Hepatocyte (in vitro differentiated cells): ENCODE measurements around the gene RUNX1. TPM values are rescaled to one million over a fixed set of nuclear protein-coding genes. Genes with fewer than 3 reads are reported as not detected.

Experiments
- DNase-seq: peaks from one replicate; pipeline ENCODE4 v3.0.0-alpha.2; 2016; ENCODE audit warnings: low spot score
- H2AFZ ChIP-seq: fragments of 200-600 bp; sonication (generic); 2 replicates; pipeline ENCODE4 v1.6.0; 2016; ENCODE audit warnings: antibody characterized with exemption, mild to moderate bottlenecking
- H3K27ac ChIP-seq: fragments of 200-600 bp; sonication (generic); 2 replicates; pipeline ENCODE4 v1.5.1; 2016; ENCODE audit warnings: mild to moderate bottlenecking
- H3K27me3 ChIP-seq: fragments of 200-600 bp; sonication (generic); 2 replicates; pipeline ENCODE4 v1.6.1; 2016
- H3K36me3 ChIP-seq: fragments of 200-600 bp; sonication (generic); replicated peaks from 2 replicates; pipeline ENCODE4 v1.5.1; 2016; ENCODE audit warnings: low read depth; ENCODE audit not compliant: insufficient read depth
- H3K4me1 ChIP-seq: fragments of 200-600 bp; sonication (generic); 2 replicates; pipeline ENCODE4 v1.5.1; 2016; ENCODE audit warnings: mild to moderate bottlenecking, moderate library complexity; ENCODE audit not compliant: insufficient read depth
- H3K4me2 ChIP-seq: fragments of 200-600 bp; sonication (generic); 2 replicates; pipeline ENCODE4 v1.6.0; 2016
- H3K4me3 ChIP-seq: fragments of 200-600 bp; sonication (generic); 2 replicates; pipeline ENCODE4 v1.5.1; 2016; ENCODE audit warnings: mild to moderate bottlenecking
- H3K79me2 ChIP-seq: fragments of 200-600 bp; sonication (generic); 2 replicates; pipeline ENCODE4 v1.6.0; 2017; ENCODE audit warnings: mild to moderate bottlenecking
- H3K9me2 ChIP-seq: fragments of 200-600 bp; sonication (generic); replicated peaks from 2 replicates; pipeline ENCODE4 v1.6.0; 2017; ENCODE audit warnings: mild to moderate bottlenecking; ENCODE audit not compliant: insufficient read depth
- H3K9me3 ChIP-seq: fragments of 200-600 bp; sonication (generic); 2 replicates; pipeline ENCODE4 v1.5.1; 2016; ENCODE audit warnings: low read depth, mild to moderate bottlenecking
- H4K20me1 ChIP-seq: fragments of 200-600 bp; sonication (generic); 2 replicates; pipeline ENCODE4 v1.6.0; 2016; ENCODE audit warnings: mild to moderate bottlenecking; ENCODE audit not compliant: insufficient read depth, poor library complexity, severe bottlenecking
- CTCF ChIP-seq: fragments of 200-600 bp; sonication (generic); IDR thresholded peaks from 2 replicates; pipeline ENCODE4 v1.5.1; 2016; ENCODE audit warnings: antibody characterized with exemption, mild to moderate bottlenecking; ENCODE audit not compliant: poor library complexity
- EZH2 ChIP-seq: fragments of 200-600 bp; sonication (generic); IDR thresholded peaks from 2 replicates; pipeline ENCODE4 v1.6.1; 2016; ENCODE audit warnings: antibody characterized with exemption, mild to moderate bottlenecking, borderline replicate concordance
- EZH2phosphoT487 ChIP-seq: fragments of 200-600 bp; sonication (generic); IDR thresholded peaks from one replicate; pipeline ENCODE4 v1.6.1; 2018; ENCODE audit warnings: antibody characterized with exemption, mild to moderate bottlenecking, low read depth, moderate library complexity; ENCODE audit not compliant: unreplicated experiment, severe bottlenecking
- WGBS: methylation state at CpG from one replicate; pipeline ENCODE4 v1.1.6; 2016; ENCODE audit warnings: low lambda C conversion rate; ENCODE audit errors: missing lambda C conversion rate; 5-methylcytosine and 5-hydroxymethylcytosine counted together
- polyA plus RNA-seq: library from polyadenylated mRNA; unstranded; fragments of >200 nt; fragmentation: Nextera tagmentation; extraction: Ambion mirVana; gene quantifications from 2 replicates; pipeline ENCODE4 v1.2.1, GENCODE V29; 2016
- total RNA-seq: library from RNA; depleted of rRNA; stranded (reverse); fragments of >200 nt; gene quantifications from 2 replicates; pipeline ENCODE4 v1.2.3, GENCODE V29; 2014

Gene RUNX1
- total and polyA plus RNA-seq, 2 experiments from 2014 or later, result 8.5 to 10.9 TPM

DNA sequence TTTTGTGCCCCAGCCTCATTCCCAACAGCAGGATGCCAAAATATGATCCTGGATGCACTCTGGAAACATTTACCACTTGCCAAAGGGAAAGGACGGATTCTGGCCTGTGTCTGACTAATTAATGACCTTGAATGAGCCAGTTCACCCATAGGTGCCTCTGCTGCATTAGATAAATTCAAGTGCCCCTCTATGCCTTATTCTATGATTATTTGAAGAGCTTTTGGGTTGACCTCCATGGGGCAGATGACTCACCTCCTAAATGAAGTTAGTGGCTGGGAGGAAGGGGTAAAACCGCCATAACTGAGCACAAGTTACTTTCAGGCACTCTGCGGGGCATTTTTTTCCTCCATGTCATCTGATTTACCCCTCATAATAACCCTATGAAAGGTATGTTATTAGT lies 282.2 kb downstream of the RUNX1 start:
- 97% methylated on average over 3 of the region's 3 CpGs for whole genome bisulfite sequencing
- no peak for DNase-seq
- H4K20me1 ChIP-seq, result no peaks in the 10 kb centered on the region
- no peaks in the 10 kb centered on the region for H3K36me3 ChIP-seq
- H2AFZ ChIP-seq, result no peak overlapping the region
- H3K27me3 ChIP-seq, result no peaks in the 10 kb centered on the region
- H3K4me2 ChIP-seq, result no peak overlapping the region
- TF ChIP-seq EZH2phosphoT487 (no peak), EZH2 (no peak), CTCF (no peak)
- no peaks in the 10 kb centered on the region for H3K4me1 ChIP-seq
- H3K9me2 ChIP-seq, result no peaks in the 10 kb centered on the region
- H3K4me3 ChIP-seq, result no peak overlapping the region
- no peak overlapping the region for H3K27ac ChIP-seq
- no peaks in the 10 kb centered on the region for H3K79me2 ChIP-seq
- no peaks in the 10 kb centered on the region for H3K9me3 ChIP-seq

DNA sequence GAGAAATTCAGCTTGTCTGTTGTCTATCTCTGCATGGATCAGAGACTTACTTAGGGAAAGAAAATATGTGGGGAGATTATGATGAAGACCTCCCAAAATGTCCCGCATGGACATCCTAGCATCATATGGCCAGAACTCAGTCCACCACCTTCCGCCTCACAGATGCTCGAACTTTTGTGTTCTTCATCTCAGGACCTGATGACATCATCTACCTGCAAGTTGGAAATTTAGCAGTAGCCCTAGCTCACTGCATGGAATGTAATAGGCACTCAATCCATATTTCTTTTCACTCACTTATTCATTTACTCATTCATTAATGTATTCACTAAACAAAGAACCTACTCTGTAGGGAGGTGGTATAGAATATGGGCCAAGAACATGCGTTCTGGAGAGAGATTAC lies 283.5 kb downstream of the RUNX1 start:
- H3K4me2 ChIP-seq, result no peak overlapping the region
- H3K9me3 ChIP-seq, result no peaks in the 10 kb centered on the region
- TF ChIP-seq EZH2, result no peak
- TF ChIP-seq EZH2phosphoT487, result no peak
- no peak overlapping the region for H2AFZ ChIP-seq
- H3K27ac ChIP-seq, result no peak overlapping the region
- no peaks in the 10 kb centered on the region for H4K20me1 ChIP-seq
- H3K27me3 ChIP-seq, result no peaks in the 10 kb centered on the region
- no peaks in the 10 kb centered on the region for H3K4me1 ChIP-seq
- no peak overlapping the region for H3K4me3 ChIP-seq
- H3K36me3 ChIP-seq, result no peaks in the 10 kb centered on the region
- WGBS, result 95% methylated on average over 4 of the region's 4 CpGs
- no peaks in the 10 kb centered on the region for H3K9me2 ChIP-seq
- no peak for DNase-seq
- H3K79me2 ChIP-seq, result no peaks in the 10 kb centered on the region

DNA sequence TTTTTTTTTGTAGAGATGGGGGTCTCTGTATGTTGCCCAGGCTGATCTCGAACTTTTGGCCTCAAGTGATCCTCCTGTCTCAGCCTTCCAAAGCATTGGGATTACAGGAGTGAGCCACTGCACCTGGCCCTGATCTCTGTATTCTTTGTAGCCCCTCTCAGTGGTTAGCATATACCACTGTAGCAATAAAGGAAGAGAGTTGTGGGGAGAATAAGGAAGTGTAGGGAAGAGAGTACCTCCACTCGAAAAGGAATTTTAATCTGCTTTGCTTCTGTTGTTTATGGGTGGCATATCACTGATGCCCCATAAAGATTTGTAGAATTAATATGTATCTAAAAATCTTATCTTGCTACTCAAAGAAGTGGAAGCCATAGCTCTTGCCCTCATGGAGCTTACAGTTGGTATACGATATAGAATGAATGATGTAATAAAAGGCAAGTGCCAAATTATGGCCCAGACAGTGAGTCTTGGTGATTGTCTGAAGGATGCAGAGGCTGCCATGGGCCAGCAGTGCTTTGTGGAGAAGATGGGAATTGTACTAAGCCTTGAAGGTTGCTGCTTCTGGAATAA lies 284.3 kb downstream of the RUNX1 start:
- Histone ChIP-seq H3K4me1 (no peaks in the 10 kb centered on the region), H3K9me3 (no peaks in the 10 kb centered on the region), H3K79me2 (no peaks in the 10 kb centered on the region), H3K4me3 (no peak overlapping the region), H4K20me1 (no peaks in the 10 kb centered on the region), H3K27ac (no peak overlapping the region), H3K27me3 (no peaks in the 10 kb centered on the region), H2AFZ (no peak overlapping the region), H3K4me2 (no peak overlapping the region), H3K36me3 (no peaks in the 10 kb centered on the region), H3K9me2 (no peaks in the 10 kb centered on the region)
- WGBS, result 89% methylated on average over 3 of the region's 3 CpGs
- no peak for DNase-seq
- no peak for TF ChIP-seq CTCF
- TF ChIP-seq EZH2phosphoT487, result no peak

GRCh38 chr21:34762786-34763185 lies 286.3 kb downstream of the RUNX1 start:
- no peaks in the 10 kb centered on the region for H3K79me2 ChIP-seq
- H3K9me3 ChIP-seq, result no peaks in the 10 kb centered on the region
- no peak for TF ChIP-seq CTCF
- TF ChIP-seq EZH2phosphoT487, result no peak
- TF ChIP-seq EZH2, result no peak
- H4K20me1 ChIP-seq, result no peaks in the 10 kb centered on the region
- no peaks in the 10 kb centered on the region for H3K4me1 ChIP-seq
- 93% methylated on average over 1 of the region's 1 CpG for WGBS
- DNase-seq, result no peak
- H3K9me2 ChIP-seq, result no peaks in the 10 kb centered on the region
- H3K4me2 ChIP-seq, result no peak overlapping the region
- H3K4me3 ChIP-seq, result no peak overlapping the region
- no peaks in the 10 kb centered on the region for H3K36me3 ChIP-seq
- H3K27me3 ChIP-seq, result no peaks in the 10 kb centered on the region
- no peak overlapping the region for H3K27ac ChIP-seq
- no peak overlapping the region for H2AFZ ChIP-seq
